Activated T-cell treated with anti-CD3 and anti-CD28 coated beads for 48 hours (primary cell): ENCODE results near the gene KRT6C.

ENCODE experiments used
- DNase-seq: peaks from one replicate; pipeline ENCODE4 v3.0.0-alpha.2; 2020; ENCODE audit warnings: low read depth

KRT6C gene

GRCh38 chr12:52434760-52435530 lies 38.7 kb downstream of the KRT6C start:
- DNase-seq: no peak

- DNase-seq: no peak
These were observed 39.4 kb downstream of the KRT6C start, which contains the start of gene KRT75 for GRCh38 chr12:52434081-52434733. KRT75 (minus strand) TSS chr12:52434371; CDS start chr12:52434304, 67 bp downstream.

GRCh38 chr12:52433501-52434080 lies 40.0 kb downstream of the KRT6C start:
- no peak for DNase-seq

GRCh38 chr12:52432559-52433207 lies 40.9 kb downstream of the KRT6C start:
- no peak for DNase-seq

- no peak for DNase-seq
These were observed 45.5 kb downstream of the KRT6C start for GRCh38 chr12:52428121-52428520.

- no peak for DNase-seq
These were observed 46.5 kb downstream of the KRT6C start for GRCh38 chr12:52427083-52427482.

- DNase-seq: no peak
These were observed 47.6 kb downstream of the KRT6C start for GRCh38 chr12:52426034-52426433.

- no peak for DNase-seq
These were observed 48.1 kb downstream of the KRT6C start for GRCh38 chr12:52425466-52425865.

- DNase-seq: no peak
These were observed 49.7 kb downstream of the KRT6C start for GRCh38 chr12:52423661-52424500.

GRCh38 chr12:52423035-52423434 lies 50.6 kb downstream of the KRT6C start:
- no peak for DNase-seq

- no peak for DNase-seq
These were observed 53.9 kb downstream of the KRT6C start for GRCh38 chr12:52419656-52420055.

GRCh38 chr12:52418576-52419110 lies 55.0 kb downstream of the KRT6C start:
- no peak for DNase-seq
